Osteocyte (in vitro differentiated cells): ENCODE results near the gene CCDC27. TPM values are rescaled to one million over a fixed set of nuclear protein-coding genes. Genes with fewer than 3 reads are reported as not detected.

Source experiments
- DNase-seq: peaks from one replicate; pipeline ENCODE4 v3.0.0; 2021; ENCODE audit warnings: mixed read lengths; ENCODE audit not compliant: unreplicated experiment; ENCODE audit errors: extremely low spot score
- H3K27ac Mint-ChIP-seq: one replicate; pipeline ENCODE4 v1.8.0; 2021; ENCODE audit warnings: mild to moderate bottlenecking, mixed read lengths; ENCODE audit not compliant: unreplicated experiment
- H3K27me3 Mint-ChIP-seq: one replicate; pipeline ENCODE4 v1.8.0; 2021; ENCODE audit warnings: mixed read lengths; ENCODE audit not compliant: unreplicated experiment
- H3K36me3 Mint-ChIP-seq: one replicate; pipeline ENCODE4 v1.8.0; 2021; ENCODE audit warnings: mixed read lengths; ENCODE audit not compliant: unreplicated experiment
- H3K4me1 Mint-ChIP-seq: one replicate; pipeline ENCODE4 v1.8.0; 2021; ENCODE audit warnings: mixed read lengths; ENCODE audit not compliant: unreplicated experiment
- H3K4me3 Mint-ChIP-seq: one replicate; pipeline ENCODE4 v1.8.0; 2021; ENCODE audit warnings: mild to moderate bottlenecking, moderate library complexity, mixed read lengths; ENCODE audit not compliant: unreplicated experiment
- H3K9me3 Mint-ChIP-seq: one replicate; pipeline ENCODE4 v1.8.0; 2021; ENCODE audit warnings: mixed read lengths; ENCODE audit not compliant: unreplicated experiment
- total RNA-seq: library from RNA; stranded (reverse); gene quantifications from 2 replicates; pipeline ENCODE4 v1.2.1, GENCODE V29; 2021
- TF ChIP-seq, protein P1 (sequence below): fragments of 200-600 bp; sonication (generic); IDR thresholded peaks from 2 replicates; pipeline ENCODE4 v1.5.0; 2021; ENCODE audit warnings: antibody characterized with exemption, mild to moderate bottlenecking, moderate library complexity

CCDC27 gene
- total RNA-seq, 1 donor from 2014 or later = not detected

DNA sequence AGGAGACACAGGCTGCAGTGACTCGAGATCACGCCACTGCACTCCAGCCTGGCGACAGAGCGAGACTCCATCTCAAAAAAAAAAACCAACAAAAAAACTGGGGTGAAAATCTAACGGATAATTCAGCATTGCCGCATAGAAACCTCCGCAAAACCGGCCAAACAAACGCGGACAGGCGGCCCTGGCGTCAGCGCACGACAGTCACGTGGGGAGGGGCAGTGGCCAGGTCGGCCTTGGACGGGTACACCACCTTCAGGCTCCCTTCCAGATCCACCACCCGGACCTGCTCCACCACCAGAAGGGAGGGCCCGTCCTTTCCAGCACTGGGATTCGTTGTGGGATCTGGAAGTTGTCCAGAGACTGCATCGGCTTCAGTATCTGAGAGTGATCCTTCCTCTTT lies 28.7 kb downstream of the CCDC27 start:
- DNase-seq = no peak
- Mint-ChIP-seq H3K9me3 (no peaks in the 10 kb centered on the region), H3K27me3 (no peaks in the 10 kb centered on the region), H3K27ac (no peak overlapping the region), H3K4me1 (peaks cover 2% of the 10 kb centered on the region), H3K4me3 (no peak overlapping the region), H3K36me3 (peaks cover 35% of the 10 kb centered on the region)
- TF ChIP-seq, protein P1, sequence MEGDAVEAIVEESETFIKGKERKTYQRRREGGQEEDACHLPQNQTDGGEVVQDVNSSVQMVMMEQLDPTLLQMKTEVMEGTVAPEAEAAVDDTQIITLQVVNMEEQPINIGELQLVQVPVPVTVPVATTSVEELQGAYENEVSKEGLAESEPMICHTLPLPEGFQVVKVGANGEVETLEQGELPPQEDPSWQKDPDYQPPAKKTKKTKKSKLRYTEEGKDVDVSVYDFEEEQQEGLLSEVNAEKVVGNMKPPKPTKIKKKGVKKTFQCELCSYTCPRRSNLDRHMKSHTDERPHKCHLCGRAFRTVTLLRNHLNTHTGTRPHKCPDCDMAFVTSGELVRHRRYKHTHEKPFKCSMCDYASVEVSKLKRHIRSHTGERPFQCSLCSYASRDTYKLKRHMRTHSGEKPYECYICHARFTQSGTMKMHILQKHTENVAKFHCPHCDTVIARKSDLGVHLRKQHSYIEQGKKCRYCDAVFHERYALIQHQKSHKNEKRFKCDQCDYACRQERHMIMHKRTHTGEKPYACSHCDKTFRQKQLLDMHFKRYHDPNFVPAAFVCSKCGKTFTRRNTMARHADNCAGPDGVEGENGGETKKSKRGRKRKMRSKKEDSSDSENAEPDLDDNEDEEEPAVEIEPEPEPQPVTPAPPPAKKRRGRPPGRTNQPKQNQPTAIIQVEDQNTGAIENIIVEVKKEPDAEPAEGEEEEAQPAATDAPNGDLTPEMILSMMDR = no peak

DNA sequence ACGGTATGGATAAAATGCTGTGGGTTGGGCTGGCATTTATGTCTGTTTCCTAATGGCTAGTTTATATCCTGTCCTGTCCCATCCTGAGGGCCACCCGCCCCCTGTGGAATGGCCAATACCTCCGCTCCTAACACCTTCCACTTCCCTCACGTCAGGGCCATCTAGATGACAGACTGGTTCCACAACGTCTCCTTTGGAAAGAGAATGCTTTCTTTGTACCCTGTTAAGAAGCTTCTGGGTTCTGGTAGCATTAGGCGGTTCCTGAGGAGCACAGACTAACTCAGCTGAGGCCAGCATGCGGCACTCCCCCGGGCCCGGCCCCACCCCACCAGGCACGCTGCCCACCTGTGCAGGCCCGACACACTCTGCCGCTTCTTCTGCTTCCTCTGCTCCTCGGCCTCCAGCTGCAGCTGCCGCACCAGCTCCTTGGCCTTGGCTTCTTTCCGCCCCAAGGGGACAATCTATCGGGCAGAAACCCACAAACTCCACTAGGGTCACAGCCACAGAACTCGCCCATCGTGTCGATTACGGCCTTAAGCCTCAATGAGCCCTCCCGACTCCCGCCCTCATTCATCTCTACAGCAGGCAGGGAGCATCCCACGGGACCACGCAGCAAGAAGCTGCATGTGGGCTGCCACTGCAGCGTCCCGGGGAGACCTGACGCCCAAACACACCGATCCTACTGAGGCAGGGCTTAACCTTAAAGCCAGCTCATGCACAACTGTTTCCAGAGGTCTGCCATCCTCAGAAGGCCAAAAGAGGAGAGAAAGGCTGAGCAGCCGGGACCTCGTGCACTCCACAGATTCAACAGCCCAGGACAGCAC lies 31.6 kb downstream of the CCDC27 start:
- Mint-ChIP-seq H3K27me3 (no peaks in the 10 kb centered on the region), H3K9me3 (no peaks in the 10 kb centered on the region), H3K36me3 (peaks cover 41% of the 10 kb centered on the region), H3K4me3 (no peak overlapping the region), H3K27ac (no peak overlapping the region), H3K4me1 (peaks cover 2% of the 10 kb centered on the region)
- TF ChIP-seq, protein P1 = no peak
- no peak for DNase-seq

DNA sequence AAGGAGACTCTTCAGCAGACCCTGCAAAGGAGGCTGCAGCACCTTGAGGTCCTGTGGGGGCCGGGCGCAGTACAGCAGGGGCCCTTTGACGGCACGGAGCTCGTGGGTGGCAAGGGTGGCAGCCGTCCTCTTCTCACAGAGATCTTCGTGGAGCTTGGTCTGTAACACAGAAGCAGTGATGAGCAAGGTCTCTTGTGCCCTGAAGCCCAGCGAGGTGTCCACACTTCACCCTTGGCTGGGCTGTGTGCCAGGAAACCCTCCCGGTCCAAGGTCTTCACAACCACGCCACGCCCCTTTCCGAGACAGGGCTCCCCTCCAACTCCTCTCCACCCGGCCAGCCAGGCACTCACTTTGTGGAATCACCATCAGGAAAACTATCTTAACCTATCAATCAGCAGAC lies 32.8 kb downstream of the CCDC27 start:
- H3K27me3 Mint-ChIP-seq = no peaks in the 10 kb centered on the region
- TF ChIP-seq, protein P1 = no peak
- peaks cover 35% of the 10 kb centered on the region for H3K36me3 Mint-ChIP-seq
- no peak overlapping the region for H3K27ac Mint-ChIP-seq
- H3K4me1 Mint-ChIP-seq = peaks cover 4% of the 10 kb centered on the region
- H3K9me3 Mint-ChIP-seq = no peaks in the 10 kb centered on the region
- no peak overlapping the region for H3K4me3 Mint-ChIP-seq
- DNase-seq = no peak

DNA sequence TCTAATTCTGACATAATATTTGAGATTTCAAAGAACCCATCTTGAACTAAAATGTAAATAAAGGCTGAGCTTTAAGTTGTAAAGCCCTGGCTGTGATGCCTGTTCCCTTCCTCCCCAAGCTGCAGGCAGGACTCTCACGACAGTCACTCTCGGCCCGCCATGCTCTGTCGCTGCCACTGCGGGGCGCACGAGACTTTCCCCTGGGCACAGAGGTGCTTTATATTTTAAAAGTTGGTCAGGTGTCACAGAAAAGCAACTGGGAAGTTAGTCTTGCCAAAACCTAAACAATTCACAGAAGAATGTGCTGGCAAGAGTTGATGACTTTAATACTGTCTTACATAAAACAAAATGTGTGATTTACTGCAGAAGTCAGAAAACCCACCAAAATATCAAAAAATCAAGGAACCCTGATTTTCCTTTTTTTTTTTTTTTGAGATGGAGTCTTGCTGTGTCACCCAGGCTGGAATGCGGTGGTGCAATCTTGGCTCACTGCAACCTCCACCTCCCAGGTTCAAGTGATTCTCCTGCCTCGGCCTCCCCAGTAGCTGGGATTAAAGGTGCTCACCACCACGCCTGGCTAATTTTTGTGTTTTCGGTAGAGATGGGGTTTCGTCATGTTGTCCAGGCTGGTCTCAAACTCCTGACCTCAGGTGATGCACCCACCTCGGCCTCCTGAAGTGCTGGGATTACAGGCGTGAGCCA lies 33.4 kb downstream of the CCDC27 start:
- no peak for DNase-seq
- no peak overlapping the region for H3K27ac Mint-ChIP-seq
- H3K36me3 Mint-ChIP-seq = peaks cover 30% of the 10 kb centered on the region
- H3K27me3 Mint-ChIP-seq = no peaks in the 10 kb centered on the region
- TF ChIP-seq, protein P1 = peak; percentile 30
- H3K4me3 Mint-ChIP-seq = no peak overlapping the region
- H3K9me3 Mint-ChIP-seq = no peaks in the 10 kb centered on the region
- peaks cover 4% of the 10 kb centered on the region for H3K4me1 Mint-ChIP-seq
